Natural killer cell (primary cell): Measurements from ENCODE around the gene AFM. TPM values are rescaled to one million over a fixed set of nuclear protein-coding genes. Genes with fewer than 3 reads are reported as not detected.

Experiments
- ATAC-seq, 3 donors: fragments of 150-1000 bp in 2 of 3; fragments of 200-7000 bp in 1 of 3; cut with Tn5 transposase; 1 replicate in 1 of 3; 2 replicates in 2 of 3; pipeline ENCODE4 v1.10.0; 2021; ENCODE audit warnings: mild to moderate bottlenecking in 2 of 3, moderate library complexity in 2 of 3
- DNase-seq, 2 donors: peaks; one replicate each; pipeline versions ENCODE4 v3.0.0 to v3.0.0-alpha.2; 2013 to 2021; ENCODE audit warnings: mixed read lengths in 1 of 2
- H3K27ac ChIP-seq: one replicate; pipeline ENCODE4 v1.5.1; 2013; ENCODE audit warnings: mild to moderate bottlenecking, low read length
- H3K27me3 ChIP-seq: one replicate; pipeline ENCODE4 v1.6.1; 2013; ENCODE audit warnings: low read length; ENCODE audit not compliant: control insufficient read depth, insufficient read depth
- H3K36me3 ChIP-seq: one replicate; pipeline ENCODE4 v1.6.1; 2013; ENCODE audit warnings: low read length; ENCODE audit not compliant: control insufficient read depth, insufficient read depth
- H3K4me1 ChIP-seq: one replicate; pipeline ENCODE4 v1.6.1; 2013; ENCODE audit warnings: low read length; ENCODE audit not compliant: control insufficient read depth, insufficient read depth
- H3K4me3 ChIP-seq: one replicate; pipeline ENCODE4 v1.5.1; 2013; ENCODE audit warnings: low read length
- H3K9me3 ChIP-seq: one replicate; pipeline ENCODE4 v1.6.1; 2013; ENCODE audit warnings: low read length; ENCODE audit not compliant: control insufficient read depth, insufficient read depth
- H3K27ac Mint-ChIP-seq, 2 donors: one replicate each; pipeline ENCODE4 v1.8.0; 2022; ENCODE audit warnings: mild to moderate bottlenecking in 2 of 2, mixed read lengths in 2 of 2, moderate library complexity in 1 of 2
- H3K27me3 Mint-ChIP-seq, 2 donors: one replicate each; pipeline ENCODE4 v1.8.0; 2022; ENCODE audit warnings: low read depth in 2 of 2, mixed read lengths in 2 of 2
- H3K36me3 Mint-ChIP-seq: one replicate; pipeline ENCODE4 v1.8.0; 2022; ENCODE audit warnings: mixed read lengths
- H3K4me1 Mint-ChIP-seq, 2 donors: one replicate each; pipeline ENCODE4 v1.8.0; 2022; ENCODE audit warnings: mixed read lengths in 2 of 2
- H3K4me3 Mint-ChIP-seq: one replicate; pipeline ENCODE4 v1.8.0; 2022; ENCODE audit warnings: mild to moderate bottlenecking, moderate library complexity, mixed read lengths
- H3K9me3 Mint-ChIP-seq, 2 donors: one replicate each; pipeline ENCODE4 v1.8.0; 2022; ENCODE audit warnings: mixed read lengths in 2 of 2
- CTCF ChIP-seq: fragments of 200-600 bp; IDR thresholded peaks from one replicate; pipeline ENCODE4 v1.8.0; 2022; ENCODE audit warnings: antibody characterized with exemption
- WGBS: methylation state at CpG from one replicate; pipeline ENCODE4 v1.1.7; 2013; ENCODE audit warnings: missing lambda C conversion rate; ENCODE audit not compliant: insufficient coverage; 5-methylcytosine and 5-hydroxymethylcytosine counted together
- intact Hi-C: fragments of 100-400 bp; cut with micrococcal nuclease; formaldehyde crosslinking; loops from one replicate; pipeline ENCODE4 v1.14.2; 2022
- total RNA-seq, 4 donors: library from RNA; stranded (reverse); fragments of 120-200 nt in 1 of 4; gene quantifications; one replicate each; pipeline versions ENCODE4 v1.2.3 to v1.2.4, GENCODE V29; 2013 to 2022

The AFM gene
- total RNA-seq, 3 donors from 2014 or later (not counting 1 experiment from before 2014, with no cell fraction given) = not detected

- no peaks in the 10 kb centered on the region for H3K4me1 ChIP-seq
- H3K27ac ChIP-seq = no peak overlapping the region
- H3K36me3 ChIP-seq = no peaks in the 10 kb centered on the region
- no peak for TF ChIP-seq CTCF
- DNase-seq (no peak), ATAC-seq (no peak)
- no peak overlapping the region for H3K4me3 Mint-ChIP-seq
- no peaks in the 10 kb centered on the region for H3K27me3 ChIP-seq
- H3K27ac Mint-ChIP-seq = no peak overlapping the region
- intact Hi-C loops = no loop called here
- no peaks in the 10 kb centered on the region for H3K27me3 Mint-ChIP-seq
- H3K4me3 ChIP-seq = no peak overlapping the region
- no peaks in the 10 kb centered on the region for H3K9me3 ChIP-seq
- H3K9me3 Mint-ChIP-seq = no peaks in the 10 kb centered on the region
- no peaks in the 10 kb centered on the region for H3K36me3 Mint-ChIP-seq
- H3K4me1 Mint-ChIP-seq = no peaks in the 10 kb centered on the region
Measured at GRCh38 chr4:73437558-73437956, 44.0 kb upstream of the AFM start.

- Histone ChIP-seq H3K27me3 (no peaks in the 10 kb centered on the region), H3K27ac (no peak overlapping the region), H3K4me1 (no peaks in the 10 kb centered on the region), H3K4me3 (no peak overlapping the region), H3K9me3 (no peaks in the 10 kb centered on the region), H3K36me3 (no peaks in the 10 kb centered on the region)
- no peak overlapping the region for H3K27ac Mint-ChIP-seq
- H3K9me3 Mint-ChIP-seq = no peaks in the 10 kb centered on the region
- TF ChIP-seq CTCF = no peak
- 74% methylated on average over 1 of the region's 1 CpG for WGBS
- H3K4me3 Mint-ChIP-seq = no peak overlapping the region
- no peaks in the 10 kb centered on the region for H3K27me3 Mint-ChIP-seq
- ATAC-seq (no peak), DNase-seq (no peak)
- H3K4me1 Mint-ChIP-seq = no peaks in the 10 kb centered on the region
- no peaks in the 10 kb centered on the region for H3K36me3 Mint-ChIP-seq
- intact Hi-C loops = no loop called here
Measured at GRCh38 chr4:73438048-73438447, 43.5 kb upstream of the AFM start.

- Mint-ChIP-seq H3K4me1 (no peaks in the 10 kb centered on the region), H3K27ac (no peak overlapping the region), H3K9me3 (no peaks in the 10 kb centered on the region), H3K27me3 (no peaks in the 10 kb centered on the region), H3K4me3 (no peak overlapping the region), H3K36me3 (no peaks in the 10 kb centered on the region)
- Histone ChIP-seq H3K27me3 (no peaks in the 10 kb centered on the region), H3K27ac (no peak overlapping the region), H3K9me3 (no peaks in the 10 kb centered on the region), H3K36me3 (no peaks in the 10 kb centered on the region), H3K4me1 (no peaks in the 10 kb centered on the region), H3K4me3 (no peak overlapping the region)
- ATAC-seq = no peak
- no CpG with 5 or more reads among the region's 2 CpGs for WGBS
- TF ChIP-seq CTCF = no peak
- DNase-seq = no peak
- intact Hi-C loops = no loop called here
Measured at GRCh38 chr4:73438582-73439215, 42.8 kb upstream of the AFM start.

GRCh38 chr4:73439445-73439844 is 42.1 kb upstream of the AFM start:
- intact Hi-C loops = no loop called here

More at GRCh38 chr4:73439445-73439844, 42.1 kb upstream of the AFM start:
- Mint-ChIP-seq H3K27me3 (no peaks in the 10 kb centered on the region), H3K9me3 (no peaks in the 10 kb centered on the region), H3K27ac (no peak overlapping the region), H3K4me3 (no peak overlapping the region), H3K36me3 (no peaks in the 10 kb centered on the region), H3K4me1 (no peaks in the 10 kb centered on the region)
- H3K27ac ChIP-seq = no peak overlapping the region
- no peaks in the 10 kb centered on the region for H3K9me3 ChIP-seq
- H3K4me1 ChIP-seq = no peaks in the 10 kb centered on the region
- TF ChIP-seq CTCF = no peak
- DNase-seq = no peak
- no peak for ATAC-seq
- H3K36me3 ChIP-seq = no peaks in the 10 kb centered on the region
- H3K27me3 ChIP-seq = no peaks in the 10 kb centered on the region
- H3K4me3 ChIP-seq = no peak overlapping the region
- no CpG with 5 or more reads among the region's 2 CpGs for WGBS
